SKM-1 (cell line): ENCODE measurements around the gene GGA1.
A peak's percentile ranks its signal among the peaks of the same experiment; 100 is the strongest.
"Not testable (repeated sequence)": the region's sequence is repeated elsewhere in the genome, so short reads cannot be mapped to it uniquely, and the experiment has no call there.

Experiments used
- DNase-seq: peaks from one replicate; lab custom pipeline; 2025; ENCODE audit not compliant: unreplicated experiment; lab: John Stamatoyannopoulos, UW

The GGA1 gene

GRCh38 chr22:37607010-37607934 lies 1.4 kb upstream of the GGA1 start:
- DNase-seq = peak; percentile 70

- no peak for DNase-seq
Measured at GRCh38 chr22:37607935-37608476, 628 bp upstream of the GGA1 start.

GRCh38 chr22:37609240-37610152 lies 862 bp downstream of the GGA1 start:
- peak; percentile 11 for DNase-seq

- DNase-seq = not testable (repeated sequence)
Measured at GRCh38 chr22:37610153-37610475, 1.5 kb downstream of the GGA1 start.

- no peak for DNase-seq
Measured at GRCh38 chr22:37610480-37611129, 2.0 kb downstream of the GGA1 start.

GRCh38 chr22:37611207-37611606 lies 2.6 kb downstream of the GGA1 start:
- DNase-seq = no peak

- DNase-seq = no peak
Measured at GRCh38 chr22:37616201-37617083, 7.8 kb downstream of the GGA1 start.

- DNase-seq = no peak
Measured at GRCh38 chr22:37617431-37617830, 8.8 kb downstream of the GGA1 start.

- DNase-seq = no peak
Measured at GRCh38 chr22:37618072-37618656, 9.5 kb downstream of the GGA1 start.

GRCh38 chr22:37618674-37619073 lies 10.0 kb downstream of the GGA1 start:
- DNase-seq = no peak

- DNase-seq = no peak
Measured at GRCh38 chr22:37619991-37620390, 11.4 kb downstream of the GGA1 start.

- DNase-seq = no peak
Measured at GRCh38 chr22:37621352-37621860, 12.8 kb downstream of the GGA1 start.

GRCh38 chr22:37623075-37624016 lies 14.7 kb downstream of the GGA1 start:
- peak; percentile 19 for DNase-seq

GRCh38 chr22:37624017-37624365 lies 15.4 kb downstream of the GGA1 start:
- no peak for DNase-seq

- DNase-seq = no peak
Measured at GRCh38 chr22:37624876-37625275, 16.2 kb downstream of the GGA1 start.

- DNase-seq = no peak
Measured at GRCh38 chr22:37625737-37626136, 17.1 kb downstream of the GGA1 start.

- DNase-seq = no peak
Measured at GRCh38 chr22:37626144-37626543, 17.5 kb downstream of the GGA1 start.

GRCh38 chr22:37626556-37627075 lies 18.0 kb downstream of the GGA1 start:
- no peak for DNase-seq
